ENCODE results near the gene BCKDHA.
A peak's percentile ranks its signal among the peaks of the same experiment; 100 is the strongest.
"Not testable (repeated sequence)": the region's sequence is repeated elsewhere in the genome, so short reads cannot be mapped to it uniquely, and the experiment has no call there.

The BCKDHA gene

DNA sequence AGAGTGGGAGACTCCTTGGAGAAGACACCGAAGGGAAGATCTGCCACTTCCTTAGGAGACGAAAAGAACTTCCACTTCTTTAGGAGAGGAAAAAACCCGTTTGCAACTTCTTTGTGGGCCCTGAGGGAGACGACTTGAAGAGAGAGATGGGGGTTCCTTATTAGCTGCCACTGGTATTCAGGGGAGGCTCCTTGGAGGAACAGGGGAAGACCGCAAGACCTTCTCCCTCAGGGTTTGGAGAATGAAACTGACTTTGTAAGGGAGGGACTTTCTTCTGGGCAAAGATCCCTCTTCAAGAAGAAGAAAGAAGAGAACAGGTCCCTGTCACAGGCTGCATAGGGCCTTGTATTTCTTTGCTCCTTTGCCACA lies 416 bp downstream of the BCKDHA start:
- no peak for FAIRE-seq
- TF ChIP-seq TAF1 (IDR thresholded peaks at IDR 0.05; ENCODE audit: borderline replicate concordance, low read depth, low read length): no peak
- no peak for TF ChIP-seq POLR2A (IDR thresholded peaks at IDR 0.05; ENCODE audit: low read depth, low read length)
- no peak for TF ChIP-seq POLR2AphosphoS5 (IDR thresholded peaks at IDR 0.05; ENCODE audit: low read depth, low read length)
- DNase-seq (ENCODE audit: insufficient read length): no peak

DNA sequence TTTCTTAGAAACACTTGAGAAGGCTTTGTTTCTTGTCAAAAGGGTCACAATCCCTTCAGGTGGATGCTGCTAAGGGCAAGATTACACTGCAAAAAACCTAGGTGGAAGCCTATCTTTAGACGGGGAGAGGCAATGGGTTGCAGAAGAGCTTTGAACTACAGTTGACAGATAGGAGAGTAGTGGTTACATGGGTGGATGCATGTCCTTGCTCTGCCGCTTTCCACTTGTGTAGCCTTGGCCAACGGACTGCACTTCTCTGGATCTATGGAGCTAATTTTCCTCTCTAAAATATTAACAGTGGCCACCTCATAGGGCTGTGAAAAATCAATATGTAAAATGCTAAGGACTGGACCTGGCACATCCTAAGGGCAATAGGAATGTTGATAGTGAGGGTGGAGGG lies 980 bp downstream of the BCKDHA start:
- no peak for DNase-seq (ENCODE audit: insufficient read length)
- no peak for TF ChIP-seq POLR2AphosphoS5 (IDR thresholded peaks at IDR 0.05; ENCODE audit: low read depth, low read length)
- TF ChIP-seq TAF1 (IDR thresholded peaks at IDR 0.05; ENCODE audit: borderline replicate concordance, low read depth, low read length): no peak
- TF ChIP-seq POLR2A (IDR thresholded peaks at IDR 0.05; ENCODE audit: low read depth, low read length): no peak
- peak; percentile 17 for FAIRE-seq

DNA sequence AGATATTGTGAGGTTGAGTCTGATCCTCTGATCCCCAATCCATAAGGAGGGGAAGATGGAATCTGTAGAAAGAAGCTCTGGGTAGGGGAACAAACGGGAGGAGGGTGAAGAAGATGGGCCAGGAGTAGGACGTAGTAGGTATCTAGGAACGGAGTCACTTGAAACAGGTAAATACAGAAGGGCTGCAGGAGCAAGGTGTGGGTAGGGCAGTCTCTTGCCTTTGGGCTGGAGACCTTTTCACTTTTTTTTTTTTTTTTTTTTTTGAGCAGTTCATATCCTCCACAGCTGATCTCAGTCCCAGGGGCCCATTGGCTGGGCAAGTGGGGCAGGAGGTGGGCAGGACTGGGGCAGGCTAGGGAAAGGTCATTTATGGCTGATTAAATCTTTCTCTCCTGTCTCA lies 1.5 kb downstream of the BCKDHA start:
- DNase-seq (ENCODE audit: insufficient read length) (no peak), FAIRE-seq (no peak)
- TF ChIP-seq POLR2AphosphoS5 (IDR thresholded peaks at IDR 0.05; ENCODE audit: low read depth, low read length): no peak
- no peak for TF ChIP-seq POLR2A (IDR thresholded peaks at IDR 0.05; ENCODE audit: low read depth, low read length)
- no peak for TF ChIP-seq TAF1 (IDR thresholded peaks at IDR 0.05; ENCODE audit: borderline replicate concordance, low read depth, low read length)

DNA sequence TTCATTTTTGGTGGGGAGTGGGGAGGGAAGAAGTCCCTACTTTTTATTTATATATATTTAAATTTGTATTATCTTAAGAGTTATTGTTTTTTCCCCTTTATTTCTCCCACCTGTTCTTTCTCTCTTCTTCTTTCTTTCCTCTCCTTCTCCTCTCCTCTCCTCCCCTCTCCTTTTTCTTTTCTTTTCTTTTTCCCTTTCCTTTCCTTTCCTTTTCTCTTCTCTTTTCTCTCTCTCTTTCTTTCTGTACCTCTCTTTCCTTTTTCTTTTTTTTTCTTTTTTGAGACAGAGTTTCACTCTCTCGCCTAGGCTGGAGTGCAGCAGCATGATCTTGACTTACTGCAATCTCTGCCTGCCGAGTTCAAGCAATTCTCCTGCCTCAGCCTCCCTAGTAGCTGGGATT lies 1.9 kb downstream of the BCKDHA start:
- DNase-seq (ENCODE audit: insufficient read length) (no peak), FAIRE-seq (no peak)
- TF ChIP-seq POLR2A (IDR thresholded peaks at IDR 0.05; ENCODE audit: low read depth, low read length) (no peak), TAF1 (IDR thresholded peaks at IDR 0.05; ENCODE audit: borderline replicate concordance, low read depth, low read length) (no peak), POLR2AphosphoS5 (IDR thresholded peaks at IDR 0.05; ENCODE audit: low read depth, low read length) (no peak)

DNA sequence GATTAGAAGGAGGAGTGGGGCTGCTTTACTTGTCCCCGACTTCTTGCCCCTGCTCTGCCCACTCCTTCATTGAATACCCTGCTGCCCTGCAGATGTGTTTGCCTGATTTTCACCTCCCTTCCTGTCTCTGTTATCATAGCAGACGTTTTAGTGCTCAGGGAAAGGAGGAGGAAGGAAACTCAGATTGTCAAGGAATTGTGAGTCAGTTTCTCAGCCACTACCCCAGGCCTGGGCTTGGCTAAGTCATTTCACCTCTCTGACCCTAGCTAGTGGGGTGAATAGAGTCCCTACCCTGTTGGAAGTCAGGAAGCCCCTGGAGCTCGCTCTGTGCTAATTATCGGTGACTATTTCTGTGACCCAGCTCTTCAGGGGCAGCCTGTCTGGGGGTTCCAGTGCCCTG lies 3.9 kb downstream of the BCKDHA start:
- no peak for DNase-seq (ENCODE audit: insufficient read length)
- FAIRE-seq: no peak
- TF ChIP-seq POLR2AphosphoS5 (IDR thresholded peaks at IDR 0.05; ENCODE audit: low read depth, low read length) (no peak), TAF1 (IDR thresholded peaks at IDR 0.05; ENCODE audit: borderline replicate concordance, low read depth, low read length) (no peak), POLR2A (IDR thresholded peaks at IDR 0.05; ENCODE audit: low read depth, low read length) (no peak)

DNA sequence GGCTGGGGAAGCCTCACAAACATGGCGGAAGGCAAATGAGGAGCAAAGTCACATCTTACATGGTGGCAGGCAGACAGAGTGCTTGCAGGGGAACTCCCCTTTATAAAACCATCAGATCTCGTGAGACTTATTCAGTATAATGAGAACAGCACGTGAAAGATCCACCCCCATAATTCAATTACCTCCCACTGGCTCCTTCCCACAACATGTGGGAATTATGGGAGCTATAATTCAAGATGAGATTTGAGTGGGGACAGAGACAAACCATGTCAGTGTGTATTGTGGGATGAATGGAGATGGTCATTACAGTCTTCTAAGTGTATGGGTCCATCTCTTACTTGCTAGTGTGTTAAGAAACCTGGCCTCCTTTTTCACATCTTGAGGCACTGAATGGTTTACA lies 4.4 kb downstream of the BCKDHA start:
- no peak for TF ChIP-seq POLR2A (IDR thresholded peaks at IDR 0.05; ENCODE audit: low read depth, low read length)
- no peak for TF ChIP-seq POLR2AphosphoS5 (IDR thresholded peaks at IDR 0.05; ENCODE audit: low read depth, low read length)
- FAIRE-seq (no peak), DNase-seq (ENCODE audit: insufficient read length) (no peak)

DNA sequence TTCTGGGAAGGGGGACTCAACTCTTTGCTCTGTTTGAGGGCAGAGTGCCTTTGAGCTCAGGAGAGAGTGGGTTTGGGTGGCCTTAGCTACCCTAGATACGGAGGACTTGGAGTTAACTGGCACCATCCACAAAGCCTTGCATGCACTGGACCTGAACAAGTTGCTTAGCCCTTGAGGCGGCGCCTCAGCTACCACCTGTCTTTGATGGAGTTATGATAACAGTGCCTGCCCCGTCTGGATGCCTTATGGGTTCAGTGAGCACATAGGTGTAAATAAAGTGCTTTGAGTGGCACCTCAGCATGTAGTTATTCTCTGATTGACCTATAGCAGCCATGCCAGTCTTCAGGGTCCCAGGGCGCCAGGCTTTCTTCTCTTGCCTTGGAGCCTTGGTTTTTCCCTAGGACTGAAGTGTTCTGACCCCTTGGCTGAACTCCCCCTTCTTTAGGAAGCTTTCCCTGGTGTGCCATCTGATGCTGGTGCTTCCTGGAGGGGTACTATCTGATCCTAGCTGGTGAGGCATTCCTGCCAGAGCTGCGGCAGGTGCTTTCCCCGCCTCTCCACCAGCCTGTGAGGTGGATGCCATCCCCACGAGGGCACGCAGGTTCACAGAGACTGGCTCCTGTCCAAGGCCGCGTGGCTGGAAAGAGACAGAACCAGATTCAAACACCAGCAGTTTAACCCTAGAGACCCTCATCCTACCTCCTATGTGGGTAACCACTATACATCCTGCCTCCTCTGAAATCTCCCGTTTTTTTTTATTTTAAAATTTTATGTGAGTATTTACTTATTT lies 5.8 kb downstream of the BCKDHA start:
- DNase-seq (ENCODE audit: insufficient read length) (no peak), FAIRE-seq (no peak)
- TF ChIP-seq TAF1 (IDR thresholded peaks at IDR 0.05; ENCODE audit: borderline replicate concordance, low read depth, low read length): no peak
- no peak for TF ChIP-seq POLR2AphosphoS5 (IDR thresholded peaks at IDR 0.05; ENCODE audit: low read depth, low read length)
- no peak for TF ChIP-seq POLR2A (IDR thresholded peaks at IDR 0.05; ENCODE audit: low read depth, low read length)

DNA sequence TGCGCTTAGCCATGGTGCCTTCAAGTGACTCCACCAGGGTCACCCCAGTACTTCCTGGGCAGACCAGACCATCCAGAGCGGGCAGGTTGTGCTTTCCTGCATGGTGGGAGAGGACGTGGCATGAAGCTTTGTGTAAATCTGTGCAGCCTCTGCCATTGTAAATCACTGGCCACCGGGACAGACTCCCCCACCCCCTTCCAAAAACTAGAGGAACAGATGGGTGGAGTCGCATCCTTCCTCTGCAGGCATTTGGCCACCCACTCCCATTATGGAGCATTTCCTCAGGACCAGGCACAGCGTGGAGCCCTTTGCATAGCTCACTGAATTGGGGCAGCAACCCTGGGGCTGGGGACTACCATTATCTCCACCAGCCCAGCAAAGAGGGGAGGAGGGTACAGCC lies 8.2 kb downstream of the BCKDHA start:
- no peak for DNase-seq (ENCODE audit: insufficient read length)
- no peak for FAIRE-seq
- TF ChIP-seq POLR2AphosphoS5 (IDR thresholded peaks at IDR 0.05; ENCODE audit: low read depth, low read length) (no peak), TAF1 (IDR thresholded peaks at IDR 0.05; ENCODE audit: borderline replicate concordance, low read depth, low read length) (no peak), POLR2A (IDR thresholded peaks at IDR 0.05; ENCODE audit: low read depth, low read length) (no peak)

DNA sequence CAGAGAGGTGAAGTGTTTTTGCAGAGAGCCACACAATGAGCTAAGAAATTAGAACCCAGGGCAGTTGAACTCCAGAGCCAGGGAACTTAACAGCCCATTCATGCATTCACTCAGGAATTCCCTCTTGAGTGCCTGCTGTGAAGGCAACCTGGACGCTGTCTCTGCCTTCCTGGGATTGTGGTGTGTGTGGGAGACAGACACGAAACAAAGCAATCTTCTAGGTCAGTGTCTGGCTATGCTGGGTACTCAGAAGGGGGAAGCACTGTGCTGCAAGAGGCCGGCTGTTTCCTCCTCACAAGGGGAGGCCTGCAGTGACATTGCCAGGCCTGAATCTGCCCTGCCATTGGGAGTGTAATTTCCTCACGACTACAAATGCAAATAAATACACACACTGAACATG lies 9.7 kb downstream of the BCKDHA start:
- FAIRE-seq (no peak), DNase-seq (ENCODE audit: insufficient read length) (no peak)
- no peak for TF ChIP-seq TAF1 (IDR thresholded peaks at IDR 0.05; ENCODE audit: borderline replicate concordance, low read depth, low read length)
- no peak for TF ChIP-seq POLR2A (IDR thresholded peaks at IDR 0.05; ENCODE audit: low read depth, low read length)
- TF ChIP-seq POLR2AphosphoS5 (IDR thresholded peaks at IDR 0.05; ENCODE audit: low read depth, low read length): no peak

DNA sequence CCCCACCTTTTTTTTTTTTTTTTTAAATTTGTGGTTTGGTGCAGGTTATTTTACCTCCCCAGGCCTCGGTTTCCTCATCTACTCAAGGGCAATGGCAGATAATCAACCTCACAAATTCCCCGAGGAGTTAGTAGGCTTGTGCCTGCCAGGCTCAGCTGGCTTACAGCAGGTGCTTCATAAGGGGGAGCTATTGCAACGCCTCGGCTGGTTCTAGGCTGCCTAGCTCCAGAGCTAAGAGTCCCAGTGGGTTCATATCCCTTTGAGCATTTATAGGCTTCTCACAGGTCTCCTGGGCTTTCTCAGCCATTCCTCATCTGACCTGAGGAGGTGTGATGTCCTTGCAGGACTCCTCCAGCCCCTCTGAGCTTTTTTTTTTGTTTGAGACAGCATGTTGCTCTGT lies 10.6 kb downstream of the BCKDHA start:
- TF ChIP-seq POLR2A (IDR thresholded peaks at IDR 0.05; ENCODE audit: low read depth, low read length): no peak
- TF ChIP-seq POLR2AphosphoS5 (IDR thresholded peaks at IDR 0.05; ENCODE audit: low read depth, low read length): no peak
- TF ChIP-seq TAF1 (IDR thresholded peaks at IDR 0.05; ENCODE audit: borderline replicate concordance, low read depth, low read length): no peak
- FAIRE-seq: no peak
- no peak for DNase-seq (ENCODE audit: insufficient read length)

DNA sequence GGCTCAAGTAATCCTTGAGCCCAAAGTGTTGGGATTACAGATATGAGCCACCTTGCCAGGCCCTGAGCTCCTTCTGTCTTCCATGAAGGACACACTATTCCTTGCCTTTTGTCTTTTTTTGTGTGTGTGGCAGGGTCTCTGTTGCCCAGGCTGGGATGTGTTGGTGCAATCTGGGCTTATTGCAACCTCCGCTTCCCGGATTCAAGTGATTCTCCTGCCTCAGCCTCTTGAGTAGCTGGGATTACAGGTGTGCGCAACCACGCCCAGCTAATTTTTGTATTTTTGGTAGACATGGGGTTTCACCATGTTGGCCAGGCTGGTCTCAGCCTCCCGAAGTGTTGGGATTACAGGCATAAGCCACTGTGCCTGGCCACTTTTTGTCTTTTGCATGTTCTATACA lies 11.2 kb downstream of the BCKDHA start:
- not testable (repeated sequence) for DNase-seq (ENCODE audit: insufficient read length); FAIRE-seq

DNA sequence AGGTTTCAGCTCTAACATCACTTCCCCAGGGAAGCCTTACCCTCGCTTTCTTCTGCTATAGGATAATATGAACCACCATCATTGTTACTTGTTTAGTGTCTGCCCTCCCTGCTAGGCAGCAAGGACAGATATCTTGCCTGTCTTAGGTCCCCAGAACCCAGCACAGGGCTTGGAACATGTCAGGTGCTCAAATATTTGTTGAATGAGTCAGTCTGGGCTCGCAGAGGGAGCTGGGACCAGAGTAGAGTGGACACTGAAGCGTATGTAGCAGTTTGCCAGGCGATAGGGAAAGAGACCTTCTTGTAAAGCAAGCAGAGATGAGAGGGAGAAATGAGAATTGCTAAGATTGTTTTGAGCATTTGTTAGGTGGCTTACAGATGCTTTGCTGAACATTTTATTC lies 11.7 kb downstream of the BCKDHA start:
- FAIRE-seq (no peak), DNase-seq (ENCODE audit: insufficient read length) (no peak)
- TF ChIP-seq POLR2A (IDR thresholded peaks at IDR 0.05; ENCODE audit: low read depth, low read length) (no peak), POLR2AphosphoS5 (IDR thresholded peaks at IDR 0.05; ENCODE audit: low read depth, low read length) (no peak), TAF1 (IDR thresholded peaks at IDR 0.05; ENCODE audit: borderline replicate concordance, low read depth, low read length) (no peak)

Measured in GM12892 (cell line).